RKO (cell line): ENCODE results near the gene RNF138.
"Not testable (repeated sequence)": the region's sequence is repeated elsewhere in the genome, so short reads cannot be mapped to it uniquely, and the experiment has no call there.

Experiments
- DNase-seq: peaks from one replicate; pipeline ENCODE4 v3.0.0-alpha.2; 2016; ENCODE audit warnings: low spot score

RNF138 gene

GRCh38 chr18:32091724-32092421 lies at the start of gene RNF138:
RNF138 (plus strand) TSS chr18:32091874; CDS start chr18:32092777, 903 bp downstream.
- peak; percentile 89 for DNase-seq

GRCh38 chr18:32042337-32042736 lies 49.3 kb upstream of the RNF138 start:
- no peak for DNase-seq

- no peak for DNase-seq
These were observed 43.1 kb upstream of the RNF138 start for GRCh38 chr18:32048507-32049091.

- no peak for DNase-seq
These were observed 42.1 kb upstream of the RNF138 start for GRCh38 chr18:32049393-32050171.

- no peak for DNase-seq
These were observed 34.9 kb upstream of the RNF138 start for GRCh38 chr18:32056613-32057358.

GRCh38 chr18:32057624-32058165 lies 34.0 kb upstream of the RNF138 start:
- no peak for DNase-seq

- no peak for DNase-seq
These were observed 31.6 kb upstream of the RNF138 start for GRCh38 chr18:32060026-32060425.

- DNase-seq, result no peak
These were observed 24.1 kb upstream of the RNF138 start for GRCh38 chr18:32067375-32068167.

- DNase-seq, result peak; percentile 48
These were observed 19.4 kb upstream of the RNF138 start for GRCh38 chr18:32072321-32072720.

GRCh38 chr18:32074206-32074605 lies 17.5 kb upstream of the RNF138 start:
- DNase-seq, result no peak

GRCh38 chr18:32078845-32079244 lies 12.8 kb upstream of the RNF138 start:
- no peak for DNase-seq

GRCh38 chr18:32081881-32082280 lies 9.8 kb upstream of the RNF138 start:
- DNase-seq, result no peak

GRCh38 chr18:32083781-32084180 lies 7.9 kb upstream of the RNF138 start:
- no peak for DNase-seq

GRCh38 chr18:32086881-32087280 lies 4.8 kb upstream of the RNF138 start:
- DNase-seq, result peak; percentile 84

- DNase-seq, result not testable (repeated sequence)
These were observed 843 bp upstream of the RNF138 start for GRCh38 chr18:32090831-32091230.

- no peak for DNase-seq
These were observed 350 bp upstream of the RNF138 start for GRCh38 chr18:32091325-32091723.

- DNase-seq, result peak; percentile 94
These were observed 888 bp downstream of the RNF138 start for GRCh38 chr18:32092422-32093101.

- peak; percentile 49 for DNase-seq
These were observed 1.4 kb downstream of the RNF138 start for GRCh38 chr18:32093102-32093511.

- DNase-seq, result peak; percentile 58
These were observed 1.8 kb downstream of the RNF138 start for GRCh38 chr18:32093523-32093922.

- peak; percentile 21 for DNase-seq
These were observed 3.7 kb downstream of the RNF138 start for GRCh38 chr18:32095192-32095899.
